Glutamatergic neuron (in vitro differentiated cells): ENCODE results near the gene ZNF281. TPM values are rescaled to one million over a fixed set of nuclear protein-coding genes. Genes with fewer than 3 reads are reported as not detected.

Experiments
- DNase-seq: peaks from one replicate; pipeline ENCODE4 v3.0.0; 2022
- H3K27ac Mint-ChIP-seq: one replicate; pipeline ENCODE4 v1.8.0; 2020; ENCODE audit warnings: mild to moderate bottlenecking, mixed read lengths, inconsistent platforms; ENCODE audit not compliant: unreplicated experiment
- H3K27me3 Mint-ChIP-seq: one replicate; pipeline ENCODE4 v1.8.0; 2020; ENCODE audit warnings: mild to moderate bottlenecking, moderate library complexity, mixed read lengths, inconsistent platforms; ENCODE audit not compliant: unreplicated experiment
- H3K36me3 Mint-ChIP-seq: one replicate; pipeline ENCODE4 v1.8.0; 2020; ENCODE audit warnings: mild to moderate bottlenecking, mixed read lengths, inconsistent platforms; ENCODE audit not compliant: unreplicated experiment
- H3K4me1 Mint-ChIP-seq: one replicate; pipeline ENCODE4 v1.8.0; 2020; ENCODE audit warnings: mild to moderate bottlenecking, low read depth, mixed read lengths, inconsistent platforms; ENCODE audit not compliant: unreplicated experiment
- H3K4me3 Mint-ChIP-seq: one replicate; pipeline ENCODE4 v1.8.0; 2020; ENCODE audit warnings: mild to moderate bottlenecking, mixed read lengths, inconsistent platforms; ENCODE audit not compliant: unreplicated experiment
- H3K9me3 Mint-ChIP-seq: one replicate; pipeline ENCODE4 v1.8.0; 2020; ENCODE audit warnings: mild to moderate bottlenecking, moderate library complexity, mixed read lengths, inconsistent platforms; ENCODE audit not compliant: unreplicated experiment
- CTCF ChIP-seq: fragments of 200-600 bp; sonication (generic); IDR thresholded peaks from one replicate; pipeline ENCODE4 v1.5.0; 2021; ENCODE audit not compliant: partially characterized antibody, unreplicated experiment
- total RNA-seq: library from RNA; stranded (reverse); fragmentation: NEBNext Ultra II Directional; extraction: Animal tissue kit (Norgen Biotek cat#: 25700); gene quantifications from one replicate; pipeline ENCODE4 v1.2.1, GENCODE V29; 2021; ENCODE audit not compliant: unreplicated experiment

ZNF281 gene
- total RNA-seq, 1 donor from 2014 or later = 32.2 TPM

- H3K4me1 Mint-ChIP-seq = no peaks in the 10 kb centered on the region
- no peak overlapping the region for H3K4me3 Mint-ChIP-seq
- no peaks in the 10 kb centered on the region for H3K27me3 Mint-ChIP-seq
- H3K9me3 Mint-ChIP-seq = no peaks in the 10 kb centered on the region
- no peak for TF ChIP-seq CTCF
- DNase-seq = no peak
- no peak overlapping the region for H3K27ac Mint-ChIP-seq
- no peaks in the 10 kb centered on the region for H3K36me3 Mint-ChIP-seq
Measured at GRCh38 chr1:200392625-200393185, 17.1 kb downstream of the ZNF281 start.

GRCh38 chr1:200391747-200392146, 18.1 kb downstream of the ZNF281 start:
- H3K27ac Mint-ChIP-seq = no peak overlapping the region
- no peak for TF ChIP-seq CTCF
- H3K36me3 Mint-ChIP-seq = no peaks in the 10 kb centered on the region
- no peak overlapping the region for H3K4me3 Mint-ChIP-seq
- H3K9me3 Mint-ChIP-seq = no peaks in the 10 kb centered on the region
- H3K4me1 Mint-ChIP-seq = no peaks in the 10 kb centered on the region
- DNase-seq = no peak
- no peaks in the 10 kb centered on the region for H3K27me3 Mint-ChIP-seq

- Mint-ChIP-seq H3K27ac (no peak overlapping the region), H3K9me3 (no peaks in the 10 kb centered on the region), H3K4me1 (no peaks in the 10 kb centered on the region), H3K36me3 (no peaks in the 10 kb centered on the region), H3K27me3 (no peaks in the 10 kb centered on the region), H3K4me3 (no peak overlapping the region)
- no peak for TF ChIP-seq CTCF
- DNase-seq = no peak
Measured at GRCh38 chr1:200388791-200389190, 21.0 kb downstream of the ZNF281 start.

GRCh38 chr1:200386416-200386815, 23.4 kb downstream of the ZNF281 start:
- no peak for DNase-seq
- Mint-ChIP-seq H3K4me3 (no peak overlapping the region), H3K27me3 (no peaks in the 10 kb centered on the region), H3K9me3 (no peaks in the 10 kb centered on the region), H3K36me3 (no peaks in the 10 kb centered on the region), H3K4me1 (no peaks in the 10 kb centered on the region), H3K27ac (no peak overlapping the region)
- TF ChIP-seq CTCF = no peak

- no peak overlapping the region for H3K27ac Mint-ChIP-seq
- no peak overlapping the region for H3K4me3 Mint-ChIP-seq
- TF ChIP-seq CTCF = no peak
- H3K27me3 Mint-ChIP-seq = no peaks in the 10 kb centered on the region
- no peaks in the 10 kb centered on the region for H3K9me3 Mint-ChIP-seq
- H3K4me1 Mint-ChIP-seq = no peaks in the 10 kb centered on the region
- no peak for DNase-seq
- H3K36me3 Mint-ChIP-seq = no peaks in the 10 kb centered on the region
Measured at GRCh38 chr1:200384818-200385390, 24.9 kb downstream of the ZNF281 start.
